A673 (cell line): ENCODE results near the gene SLIT3.

Source experiments
- CTCF ChIP-seq: fragments of 300-800, 200-600 bp; sonication (generic); conservative IDR thresholded peaks from 2 replicates; pipeline ENCODE4 v1.5.1; 2017; ENCODE audit warnings: low read depth, mild to moderate bottlenecking, antibody characterized with exemption, low read length, moderate library complexity, mixed read lengths
- EZH2 ChIP-seq: fragments of 200-600 bp; sonication (generic); IDR thresholded peaks from 2 replicates; pipeline ENCODE4 v1.6.1; 2017; ENCODE audit warnings: borderline replicate concordance, low read depth, mild to moderate bottlenecking, mixed read lengths, antibody characterized with exemption, low read length; ENCODE audit not compliant: poor library complexity, severe bottlenecking

GRCh38 chr5:169146158-169146557, 154.8 kb downstream of the SLIT3 start:
- TF ChIP-seq CTCF (no peak), EZH2 (no peak)
